K562 (cell line): ENCODE data around the gene SHBG. TPM values are rescaled to one million over a fixed set of nuclear protein-coding genes. Genes with fewer than 3 reads are reported as not detected.

Experiments
- CHD7 ChIP-seq: fragments of 200-600 bp; sonication (generic); IDR thresholded peaks from one replicate; pipeline ENCODE4 v1.6.1; 2012; ENCODE audit warnings: mild to moderate bottlenecking, low read depth, low read length, inconsistent platforms
- KDM5B ChIP-seq: fragments of 200-600 bp; sonication (generic); IDR thresholded peaks from 2 replicates; pipeline ENCODE4 v1.6.1; 2012; ENCODE audit warnings: low read depth, mild to moderate bottlenecking, moderate library complexity, low read length, control low read depth, inconsistent platforms; ENCODE audit not compliant: insufficient replicate concordance
- polyA plus RNA-seq, 8 experiments: library from polyadenylated mRNA; depleted of rRNA in 4 of 8; stranded (reverse) in 5 of 8; unstranded in 3 of 8; fragments of >200 nt; fragmentation: Nextera tagmentation in 2 of 8; fragmentation: Illumina TruSeq in 1 of 8; extraction: Ambion mirVana in 2 of 8; extraction: Trizol in 1 of 8; gene quantifications; 2 replicates each; pipeline versions ENCODE4 v1.2.1 to v1.2.3, GENCODE V29; 2011 to 2014; ENCODE audit warnings: inconsistent platforms in 1 of 8, missing spikeins in 1 of 8
- total RNA-seq, 7 experiments: library from RNA; depleted of rRNA in 6 of 7; stranded (reverse); fragments of >200 nt in 6 of 7; fragmentation: Illumina TruSeq in 2 of 7; extraction: Trizol in 2 of 7; gene quantifications; 2 replicates each; pipeline versions ENCODE4 v1.2.1 to v1.2.3, GENCODE V29; 2011 to 2021; ENCODE audit warnings: low replicate concordance in 1 of 7
- TF ChIP-seq, protein P1 (sequence below): sonication (generic); formaldehyde crosslinking; IDR thresholded peaks from 2 replicates; pipeline ENCODE4 v1.8.1; 2023; ENCODE audit warnings: mild to moderate bottlenecking, missing genetic modification reagents

Gene SHBG
- total and polyA plus RNA-seq, 9 of the 15 experiments (the other 6 are each of a cell fraction or from before 2014, with no cell fraction given), result not detected

- no peak for TF ChIP-seq CHD7
- TF ChIP-seq KDM5B, result no peak
- TF ChIP-seq, protein P1, sequence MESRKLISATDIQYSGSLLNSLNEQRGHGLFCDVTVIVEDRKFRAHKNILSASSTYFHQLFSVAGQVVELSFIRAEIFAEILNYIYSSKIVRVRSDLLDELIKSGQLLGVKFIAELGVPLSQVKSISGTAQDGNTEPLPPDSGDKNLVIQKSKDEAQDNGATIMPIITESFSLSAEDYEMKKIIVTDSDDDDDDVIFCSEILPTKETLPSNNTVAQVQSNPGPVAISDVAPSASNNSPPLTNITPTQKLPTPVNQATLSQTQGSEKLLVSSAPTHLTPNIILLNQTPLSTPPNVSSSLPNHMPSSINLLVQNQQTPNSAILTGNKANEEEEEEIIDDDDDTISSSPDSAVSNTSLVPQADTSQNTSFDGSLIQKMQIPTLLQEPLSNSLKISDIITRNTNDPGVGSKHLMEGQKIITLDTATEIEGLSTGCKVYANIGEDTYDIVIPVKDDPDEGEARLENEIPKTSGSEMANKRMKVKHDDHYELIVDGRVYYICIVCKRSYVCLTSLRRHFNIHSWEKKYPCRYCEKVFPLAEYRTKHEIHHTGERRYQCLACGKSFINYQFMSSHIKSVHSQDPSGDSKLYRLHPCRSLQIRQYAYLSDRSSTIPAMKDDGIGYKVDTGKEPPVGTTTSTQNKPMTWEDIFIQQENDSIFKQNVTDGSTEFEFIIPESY (CRISPR knock-in tag), result no peak
Observed at GRCh38 chr17:7673239-7673638, 43.3 kb downstream of the SHBG start (continued).
